NCI-H1092 (cell line): ENCODE measurements around the gene BACH2.

Source experiments
- DNase-seq: peaks from one replicate; lab custom pipeline; 2025; lab: John Stamatoyannopoulos, UW

The BACH2 gene

GRCh38 chr6:89965441-89966227 is 331.0 kb downstream of the BACH2 start:
- DNase-seq, result no peak

DNA sequence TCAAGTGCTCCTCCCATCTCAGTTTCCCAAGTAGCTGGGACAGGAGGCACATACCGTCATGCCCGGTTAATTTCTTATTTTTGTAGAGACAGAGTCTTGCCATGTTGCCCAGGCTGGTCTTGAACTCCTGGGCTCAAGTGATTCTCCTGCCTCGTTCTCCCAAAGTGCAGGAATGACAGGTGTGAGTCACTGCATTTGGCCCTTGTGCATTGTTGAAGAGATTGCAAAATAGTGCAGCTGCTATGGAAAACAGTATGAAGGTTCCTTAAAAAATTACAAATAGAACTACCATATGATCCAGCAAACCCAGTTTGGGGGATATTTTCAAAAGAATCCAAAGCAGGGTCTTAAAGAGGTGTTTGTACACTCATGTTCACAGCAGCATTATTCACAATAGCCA is 333.3 kb downstream of the BACH2 start:
- no peak for DNase-seq

- DNase-seq, result no peak
Observed at GRCh38 chr6:89961481-89961880, 335.2 kb downstream of the BACH2 start.

- no peak for DNase-seq
Observed at GRCh38 chr6:89959883-89960282, 336.8 kb downstream of the BACH2 start.

DNA sequence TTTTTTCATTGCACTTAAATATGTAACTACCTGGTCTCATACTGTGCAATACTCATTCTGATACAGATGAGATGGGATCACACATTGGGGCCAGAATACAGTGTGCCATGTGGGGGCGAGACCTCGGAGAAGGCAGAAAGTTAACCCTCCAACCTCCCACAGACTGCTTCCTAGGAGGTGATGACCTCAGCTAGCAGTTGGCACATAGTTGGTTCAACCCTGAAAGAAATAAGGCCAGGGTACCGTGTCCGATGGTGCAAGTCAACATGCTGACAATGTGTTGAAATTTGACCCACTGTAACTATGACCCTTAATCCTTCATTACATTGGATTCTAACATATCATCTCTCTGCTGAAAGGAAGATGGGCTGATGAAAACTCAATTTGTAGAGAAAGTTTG is 340.5 kb downstream of the BACH2 start:
- DNase-seq, result no peak

GRCh38 chr6:89955364-89955763 is 341.3 kb downstream of the BACH2 start:
- no peak for DNase-seq

GRCh38 chr6:89954721-89955148 is 341.9 kb downstream of the BACH2 start:
- DNase-seq, result no peak

- DNase-seq, result no peak
Observed at GRCh38 chr6:89952686-89953085, 344.0 kb downstream of the BACH2 start.

GRCh38 chr6:89952105-89952671 is 344.5 kb downstream of the BACH2 start:
- no peak for DNase-seq

DNA sequence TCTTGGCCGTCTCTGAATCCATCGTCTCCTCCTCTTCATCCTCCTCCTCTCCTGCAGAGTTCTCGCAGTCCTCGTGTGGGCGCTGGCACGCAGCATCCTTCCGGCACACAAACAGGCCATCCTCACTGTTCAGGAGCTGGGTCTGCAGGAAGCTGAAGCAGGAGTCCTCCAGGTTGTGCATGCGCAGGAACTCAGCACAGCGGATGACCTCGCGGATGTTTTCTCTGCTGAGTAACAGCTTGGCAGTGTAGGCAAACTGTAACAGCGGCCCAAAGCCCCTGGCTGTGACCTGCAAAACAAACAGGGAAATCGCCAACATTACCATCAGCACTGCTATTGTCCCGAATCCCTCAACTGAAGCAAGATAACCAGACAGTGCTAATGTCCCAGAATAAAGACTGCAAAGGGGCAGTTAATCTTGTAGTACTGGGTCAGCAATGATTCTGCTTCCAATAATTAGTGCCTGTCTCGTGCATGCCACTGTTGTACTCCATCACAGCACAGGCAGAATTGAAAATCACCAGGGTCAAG is 345.0 kb downstream of the BACH2 start:
- no peak for DNase-seq

DNA sequence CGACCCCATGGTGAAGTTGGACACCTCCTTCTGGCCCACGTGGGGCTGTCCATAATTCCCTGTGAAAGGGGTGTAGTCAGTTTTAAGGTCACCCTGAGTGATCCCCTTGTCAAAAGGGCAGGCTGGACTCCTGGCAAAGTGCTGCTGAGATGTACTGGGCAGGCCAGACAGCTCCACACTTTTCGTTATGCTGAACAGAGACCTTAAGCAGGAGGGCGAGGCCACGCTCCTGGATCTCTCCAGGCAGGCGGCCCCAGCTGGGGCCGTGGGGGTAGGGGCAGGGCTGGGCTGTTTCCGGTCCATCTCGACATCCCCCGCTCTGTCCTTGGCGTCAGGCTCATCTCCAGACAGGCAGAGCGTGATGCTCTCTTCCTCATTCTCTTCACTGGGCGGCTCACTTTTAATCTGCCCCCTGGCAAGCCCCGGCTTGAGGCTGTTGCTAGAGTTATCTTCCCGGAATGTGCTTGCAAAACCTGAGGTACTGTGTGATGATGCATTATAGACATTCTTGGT is 345.7 kb downstream of the BACH2 start:
- no peak for DNase-seq

DNA sequence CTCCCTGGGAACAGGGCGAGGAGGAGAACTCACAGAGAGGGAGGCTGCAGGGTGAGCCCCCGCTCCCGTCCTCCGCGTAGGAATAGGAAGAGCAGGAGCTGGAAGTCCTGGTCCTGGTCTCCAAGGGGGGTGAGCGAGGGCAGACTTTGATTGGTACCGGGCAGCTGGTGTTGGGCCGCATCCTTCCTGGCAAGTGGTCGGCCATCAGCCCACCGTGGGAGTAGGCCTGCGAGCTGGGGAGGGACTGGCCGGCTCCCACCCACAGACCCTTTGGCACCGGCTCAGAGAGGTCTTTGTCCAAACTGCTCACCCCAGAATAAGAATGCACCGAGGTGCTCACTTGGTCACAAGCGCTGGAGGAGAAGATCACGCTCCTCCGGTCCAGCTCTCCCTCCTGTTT is 346.2 kb downstream of the BACH2 start:
- no peak for DNase-seq

DNA sequence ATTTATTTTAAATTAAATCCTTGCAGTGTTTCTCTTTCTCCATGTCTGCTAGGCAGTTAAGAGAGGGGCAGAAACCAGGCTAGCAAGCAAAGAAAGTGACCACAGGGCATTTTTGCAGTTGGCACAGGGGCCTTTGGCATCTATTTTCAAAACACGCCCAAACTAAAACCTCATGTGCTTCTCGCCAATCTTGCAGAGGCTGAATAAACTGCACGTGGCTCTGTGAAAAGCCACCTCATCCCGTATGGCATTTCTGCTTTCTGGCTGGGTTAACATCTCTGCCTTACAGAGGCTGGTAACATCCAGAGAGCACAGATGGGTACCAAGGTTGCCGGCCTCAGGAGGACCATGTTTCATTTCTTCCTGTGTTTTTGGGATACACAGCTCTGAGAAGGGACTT is 347.8 kb downstream of the BACH2 start:
- DNase-seq, result no peak

- no peak for DNase-seq
Observed at GRCh38 chr6:89944826-89945407, 351.7 kb downstream of the BACH2 start.

DNA sequence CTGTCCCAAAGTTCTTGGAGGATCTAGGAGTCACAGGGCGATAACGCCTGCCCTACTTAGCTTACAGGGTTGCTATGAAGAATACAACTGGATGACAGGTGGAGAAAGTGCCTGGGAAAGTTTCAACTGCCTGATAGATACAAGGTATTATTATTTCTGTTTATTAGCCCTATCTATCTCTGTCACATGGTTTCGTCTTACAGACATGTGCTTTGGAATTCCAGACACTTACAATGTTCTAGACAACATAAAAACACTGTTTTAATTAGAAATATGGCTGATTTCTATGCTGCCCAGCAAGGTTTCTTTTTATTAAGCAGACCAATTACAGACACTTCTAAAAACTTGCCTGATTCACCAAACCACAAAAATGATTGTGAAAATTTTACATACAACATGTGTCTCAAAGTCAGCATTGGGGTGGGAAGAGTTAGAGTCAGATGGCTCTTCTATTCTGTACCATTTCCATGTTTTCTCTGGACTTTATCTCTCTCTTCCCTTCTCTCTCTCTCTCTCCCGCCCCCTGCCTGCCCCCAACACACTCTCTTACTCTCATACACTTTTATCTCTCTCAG is 352.4 kb downstream of the BACH2 start:
- no peak for DNase-seq

DNA sequence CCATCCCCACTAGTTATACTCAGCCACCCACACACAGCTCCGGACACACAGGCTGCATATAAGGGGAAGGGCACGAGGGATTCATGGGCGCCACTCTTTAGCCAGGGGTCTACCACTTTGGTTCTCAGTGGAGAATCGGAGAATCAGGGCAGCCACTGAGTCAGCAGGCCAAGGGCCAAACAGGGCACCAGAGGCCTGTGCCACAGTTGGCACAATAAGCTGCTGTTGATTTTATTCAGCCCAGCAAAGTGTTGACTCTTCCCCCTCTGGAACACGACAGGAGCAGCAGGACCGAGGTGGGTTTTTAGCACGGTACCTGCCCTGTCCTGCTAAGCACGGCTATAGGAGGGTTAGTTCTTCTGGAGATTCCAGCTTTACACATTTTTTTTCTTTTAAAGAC is 354.0 kb downstream of the BACH2 start:
- DNase-seq, result no peak

- DNase-seq, result no peak
Observed at GRCh38 chr6:89941763-89942497, 354.7 kb downstream of the BACH2 start.

DNA sequence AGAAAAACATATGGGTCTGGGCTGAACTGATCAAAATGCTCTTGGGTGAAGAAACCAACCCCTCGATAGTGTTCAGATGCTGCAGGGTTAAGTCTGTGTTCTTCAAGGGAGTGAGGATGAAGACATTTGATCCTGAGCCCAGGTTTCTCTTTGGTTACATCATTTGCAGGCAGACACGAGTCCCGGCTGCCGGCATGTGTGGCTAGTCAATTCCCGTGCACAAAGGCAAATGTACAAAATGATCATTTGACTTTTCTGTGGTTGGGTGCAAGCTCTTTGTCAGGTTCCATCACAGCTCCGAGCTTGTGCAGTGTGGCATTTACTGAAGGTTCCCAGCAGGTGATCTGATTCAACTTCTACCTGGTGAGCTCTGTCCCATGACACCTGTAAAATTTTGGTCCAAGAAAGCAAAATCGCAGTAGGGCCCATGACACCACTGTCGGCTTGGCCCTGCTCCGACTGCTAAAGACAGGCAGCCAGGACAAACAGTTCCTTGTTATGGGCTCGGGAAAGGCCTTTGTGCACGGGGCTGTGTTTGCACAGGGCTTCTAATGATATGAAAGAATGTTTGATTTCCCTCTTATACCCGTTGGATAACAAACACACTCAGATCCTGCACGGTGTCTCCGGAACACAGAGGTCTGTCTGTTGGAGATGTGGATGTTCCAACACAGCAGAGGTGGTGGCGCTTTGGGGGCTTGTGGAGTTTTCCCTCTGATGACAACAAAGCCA is 355.4 kb downstream of the BACH2 start:
- peak; percentile 43 for DNase-seq

GRCh38 chr6:89940225-89941027 is 356.2 kb downstream of the BACH2 start:
- peak; percentile 50 for DNase-seq

GRCh38 chr6:89939144-89939543 is 357.5 kb downstream of the BACH2 start:
- DNase-seq, result no peak
